SIG-M5 treated with dmso at 0.1 percent for 504 hours (cell line): ENCODE data around the gene HEYL.

ENCODE experiments used
- DNase-seq: peaks from one replicate; lab custom pipeline; 2025; ENCODE audit not compliant: unreplicated experiment; lab: John Stamatoyannopoulos, UW

HEYL gene

DNA sequence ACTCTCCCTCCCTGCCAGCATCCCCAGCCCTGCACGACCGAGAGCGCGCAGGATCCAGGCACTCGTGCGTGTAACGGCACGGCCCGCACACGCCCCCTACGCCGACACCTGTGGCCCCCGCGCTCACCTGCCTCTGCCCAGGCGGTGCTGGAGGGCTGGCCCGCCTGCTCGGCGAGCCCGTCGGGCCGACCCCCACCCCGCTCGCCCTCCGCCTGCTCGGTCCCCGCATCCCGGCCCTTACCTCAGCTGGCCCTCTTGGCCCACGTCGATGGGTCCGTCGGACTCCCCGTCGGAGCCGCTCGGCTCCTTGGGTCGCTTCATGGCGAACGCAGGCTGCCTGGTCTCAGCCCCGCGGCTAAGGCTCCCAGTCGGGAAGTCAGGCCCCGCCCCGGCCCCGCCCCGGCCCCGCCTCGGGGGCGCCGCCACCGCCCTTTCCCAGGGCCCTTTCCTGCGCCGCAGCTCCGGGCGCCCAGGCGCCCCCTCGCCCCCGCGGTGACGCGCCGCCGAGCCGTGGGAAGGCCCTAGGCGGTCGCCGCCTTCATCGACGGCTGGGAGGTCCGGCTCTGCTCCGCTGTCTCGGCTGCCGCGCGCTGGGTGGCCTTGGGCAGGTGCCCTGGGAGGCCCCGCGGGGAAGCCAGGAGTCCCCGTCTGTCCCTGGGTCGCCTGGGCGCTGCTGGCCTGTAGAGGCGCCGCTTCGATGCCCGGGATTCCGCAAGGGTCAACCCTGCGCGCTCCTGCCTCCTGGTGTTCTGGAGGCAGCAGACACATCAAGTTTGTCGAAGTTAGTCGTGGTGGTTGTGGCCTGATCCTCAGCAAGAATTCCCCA is at the start of gene HEYL:
Gene HEYL, minus strand, starts transcription at position 339 of the 826 bp plus-strand sequence. Its CDS starts 18 bp downstream, at position 321.
- DNase-seq = peak; percentile 39

DNA sequence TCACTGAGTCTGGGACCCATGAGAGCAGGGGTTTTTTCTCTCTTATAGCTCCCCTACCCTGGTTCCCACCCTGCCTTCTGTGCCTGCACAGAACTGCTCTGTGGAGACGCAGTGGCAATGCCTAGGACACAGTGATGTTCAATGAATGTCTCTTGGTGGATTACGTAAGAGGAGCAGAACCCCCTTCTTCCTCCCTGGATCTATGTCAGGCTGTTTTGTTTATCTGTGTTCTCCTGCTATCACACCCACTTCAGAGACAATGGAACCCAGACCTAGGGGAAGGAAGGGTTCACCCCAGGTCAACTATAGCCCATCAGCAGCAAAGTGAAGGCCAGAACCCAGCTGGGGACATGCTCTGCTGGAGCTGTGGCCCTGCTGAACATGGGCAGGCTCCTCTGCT is 49.8 kb upstream of the HEYL start:
- DNase-seq = peak; percentile 11

DNA sequence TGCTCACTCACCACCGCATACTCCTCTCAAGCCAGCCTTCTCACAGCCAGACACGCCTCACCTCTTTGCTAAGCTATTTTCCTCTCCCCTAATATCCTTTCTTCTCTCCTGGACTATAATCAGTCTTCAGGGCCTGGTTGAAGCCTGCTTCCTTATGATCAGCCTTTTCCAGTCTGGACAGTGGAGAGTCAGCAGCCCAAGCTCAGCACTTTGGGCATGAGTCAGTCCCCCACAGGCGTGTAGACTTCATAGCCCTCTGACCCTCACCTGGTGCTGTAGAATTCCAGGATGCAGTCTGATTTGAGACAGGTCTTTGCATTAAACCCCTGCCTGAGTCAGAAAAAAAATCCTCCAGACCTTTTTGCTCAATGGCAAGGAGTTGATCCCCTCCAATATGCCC is 49.3 kb upstream of the HEYL start:
- DNase-seq = no peak

DNA sequence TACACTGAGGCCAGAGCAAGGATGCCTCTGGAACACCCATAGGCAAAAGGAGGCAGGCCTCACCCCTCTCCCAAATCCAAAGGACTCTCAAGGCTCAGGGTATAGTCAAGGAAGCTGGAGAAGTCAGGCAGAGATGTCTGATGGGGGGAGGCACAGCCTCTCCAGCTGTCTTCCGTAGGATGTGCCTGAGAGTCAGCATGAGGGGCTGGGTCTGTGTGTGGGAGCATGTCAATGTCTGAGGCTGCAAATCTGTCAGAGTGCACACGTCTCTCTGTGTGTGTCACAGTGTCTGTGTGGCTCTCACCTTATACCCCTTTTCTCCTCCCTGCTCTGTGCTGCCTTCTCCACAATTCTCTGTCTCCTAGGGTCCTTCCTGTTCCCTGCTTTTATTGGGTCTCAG is 47.8 kb upstream of the HEYL start:
- DNase-seq = no peak

DNA sequence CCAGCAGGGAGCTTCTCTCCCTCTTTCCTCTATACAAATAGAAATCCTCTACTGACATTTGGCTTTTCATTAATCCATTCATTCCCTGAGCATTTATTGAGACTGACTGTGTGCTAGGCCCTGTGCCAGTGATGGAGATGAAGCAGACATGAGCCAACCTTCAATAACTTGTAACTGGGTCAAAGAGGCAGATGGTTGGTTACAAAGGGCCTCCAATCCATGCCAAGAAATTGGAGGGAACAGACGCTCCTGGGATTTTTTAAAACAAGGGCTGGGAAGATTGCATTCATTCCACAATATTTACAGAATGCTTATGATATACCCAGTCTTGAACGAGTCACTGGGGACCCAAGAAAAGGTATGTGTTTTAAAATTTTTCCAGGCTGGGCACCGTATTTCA is 45.6 kb upstream of the HEYL start:
- no peak for DNase-seq

DNA sequence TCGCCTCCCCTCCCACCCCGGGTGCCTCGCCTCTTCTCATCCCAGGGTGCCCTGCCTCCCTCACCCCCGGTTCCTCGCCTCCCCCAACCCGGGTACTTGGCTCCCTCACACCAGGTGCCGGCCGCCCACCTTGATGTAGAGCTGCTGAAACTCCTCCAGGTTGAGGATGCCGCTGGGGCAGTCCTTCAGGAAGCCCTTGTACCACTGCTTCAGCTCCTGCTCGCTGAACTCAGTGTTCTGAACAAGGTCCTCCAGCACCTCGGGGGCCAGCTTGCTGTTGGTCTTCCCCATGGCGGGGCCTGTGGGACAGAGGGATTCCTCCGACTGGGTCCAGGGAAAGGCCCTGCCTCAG is 44.8 kb upstream of the HEYL start:
- DNase-seq = no peak

DNA sequence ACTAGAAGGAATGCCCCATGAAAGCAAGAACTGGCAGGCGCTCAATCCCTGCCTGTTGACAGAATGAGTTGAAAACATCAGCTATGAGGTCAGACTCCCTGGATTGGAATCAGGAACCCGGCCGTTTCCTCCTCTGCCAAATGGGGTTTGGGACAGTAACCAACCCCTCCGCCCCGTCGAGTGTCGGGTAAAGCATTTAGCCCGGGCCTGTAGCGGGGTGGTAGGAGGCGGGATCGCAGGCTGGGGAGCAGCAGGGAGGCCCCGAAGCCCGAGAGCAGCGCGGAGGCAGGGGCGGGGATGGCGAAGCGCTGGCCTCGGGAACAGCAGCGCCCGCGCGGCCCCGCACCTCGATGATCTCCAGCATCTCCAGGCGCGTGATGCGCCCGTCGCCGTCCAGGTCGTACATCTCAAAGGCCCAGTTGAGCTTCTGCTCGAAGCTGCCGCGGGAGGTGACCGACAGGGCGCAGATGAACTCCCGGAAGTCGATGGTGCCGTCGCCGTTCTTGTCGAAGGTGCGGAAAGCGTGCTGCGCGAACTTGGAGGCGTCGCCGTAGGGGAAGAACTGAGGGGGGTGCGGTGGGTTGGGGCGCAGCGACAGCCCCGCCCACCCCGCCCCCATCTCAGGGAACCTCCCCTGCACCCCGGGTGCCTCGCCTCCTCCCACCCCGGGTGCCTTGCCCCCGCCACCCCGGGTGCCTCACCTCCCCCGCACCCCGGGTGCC is 44.3 kb upstream of the HEYL start:
- DNase-seq = no peak

DNA sequence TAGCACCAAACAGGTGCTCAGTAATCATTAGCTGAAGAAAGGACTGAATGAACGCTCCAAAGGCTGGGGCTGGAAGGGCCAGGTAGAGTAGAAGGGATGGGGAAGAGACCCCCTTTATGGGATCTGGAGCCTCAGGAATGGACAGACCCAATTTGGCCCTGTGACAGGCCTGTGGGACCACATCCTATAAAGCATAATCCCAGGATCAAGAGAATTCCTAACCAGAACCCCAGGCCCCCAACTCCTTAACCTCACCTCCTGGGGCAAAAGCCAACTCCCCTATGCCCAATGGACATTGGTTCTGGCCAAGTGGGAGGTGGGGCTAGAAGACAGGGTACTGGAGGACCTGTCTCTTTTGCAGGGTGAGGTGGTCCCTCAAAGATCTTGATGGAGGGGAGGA is 42.6 kb upstream of the HEYL start:
- DNase-seq = no peak

DNA sequence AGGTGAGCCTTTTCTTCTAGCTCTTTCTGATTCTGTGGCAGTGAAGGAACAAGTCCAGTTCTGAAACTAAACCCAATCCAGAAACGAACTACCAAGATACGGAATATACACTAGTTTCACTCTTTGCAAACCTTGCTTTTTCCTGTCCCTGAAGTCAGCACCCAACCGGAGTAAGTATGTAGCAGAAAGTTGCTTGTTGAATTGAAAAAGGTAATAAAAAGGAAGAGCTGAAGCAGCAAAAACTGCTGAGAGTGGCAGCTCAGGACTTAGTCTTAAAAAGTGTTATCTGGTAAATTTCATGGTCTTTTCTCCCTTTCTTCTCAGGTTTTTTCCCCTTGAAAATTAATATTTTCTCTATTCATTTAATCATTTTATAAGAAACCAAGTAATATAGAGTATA is 41.9 kb upstream of the HEYL start:
- DNase-seq = no peak

DNA sequence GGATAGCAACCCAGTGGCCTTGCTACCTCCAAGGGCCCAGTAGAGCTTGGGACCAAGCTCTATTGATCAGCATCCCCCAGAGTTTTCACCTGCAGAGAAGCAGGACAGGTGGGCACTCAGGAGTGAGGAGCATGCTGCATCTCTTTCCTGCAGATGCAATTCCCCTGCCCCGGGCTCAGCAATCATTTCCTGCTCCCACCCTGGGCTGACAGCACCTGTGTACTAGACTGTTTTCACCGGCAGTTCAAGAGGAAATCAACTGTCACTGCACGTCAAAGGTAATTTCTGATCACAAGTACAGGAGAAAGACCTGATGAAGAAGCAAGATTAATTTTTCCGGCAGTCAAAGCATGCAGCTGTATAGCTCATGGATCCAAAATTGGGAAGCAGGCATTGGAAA is 41.3 kb upstream of the HEYL start:
- DNase-seq = no peak

DNA sequence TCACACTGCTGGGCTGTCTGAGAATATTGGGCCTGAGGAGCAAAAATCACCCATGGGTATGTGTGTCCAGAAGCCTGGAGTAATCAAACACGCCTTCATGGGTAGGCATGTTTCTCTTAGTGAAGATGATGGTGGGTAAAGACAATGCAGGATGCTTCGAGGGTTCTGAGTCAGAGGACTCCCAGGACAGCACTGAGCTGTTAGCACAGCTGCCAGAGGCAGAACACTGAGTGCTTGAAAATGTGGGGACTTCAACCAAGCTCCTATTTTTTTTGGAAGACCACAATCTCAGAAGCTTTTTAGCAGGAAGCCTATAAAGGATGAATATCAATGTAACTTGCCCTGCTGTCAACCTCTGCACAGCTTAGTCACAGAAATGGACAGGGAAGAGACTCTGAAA is 40.4 kb upstream of the HEYL start:
- no peak for DNase-seq

DNA sequence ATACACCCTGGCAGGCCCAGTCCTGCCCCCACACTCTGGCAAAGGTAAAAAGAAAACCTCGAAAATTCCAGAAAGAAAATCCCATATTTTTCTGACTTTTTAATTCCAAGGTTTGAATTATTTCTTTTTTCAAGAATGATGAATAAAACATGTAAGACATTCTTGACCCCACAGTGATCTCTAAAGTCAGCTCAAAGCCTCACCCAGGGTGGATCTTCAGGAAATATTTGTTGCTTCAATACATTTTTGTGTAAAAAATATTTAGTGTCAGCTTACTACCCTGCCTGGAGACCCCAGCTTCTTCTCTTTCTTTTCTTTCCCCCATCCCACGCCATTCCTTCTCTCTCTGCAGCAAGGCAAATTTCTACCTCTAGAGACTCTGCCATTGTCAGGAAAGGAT is 39.4 kb upstream of the HEYL start:
- DNase-seq = no peak

DNA sequence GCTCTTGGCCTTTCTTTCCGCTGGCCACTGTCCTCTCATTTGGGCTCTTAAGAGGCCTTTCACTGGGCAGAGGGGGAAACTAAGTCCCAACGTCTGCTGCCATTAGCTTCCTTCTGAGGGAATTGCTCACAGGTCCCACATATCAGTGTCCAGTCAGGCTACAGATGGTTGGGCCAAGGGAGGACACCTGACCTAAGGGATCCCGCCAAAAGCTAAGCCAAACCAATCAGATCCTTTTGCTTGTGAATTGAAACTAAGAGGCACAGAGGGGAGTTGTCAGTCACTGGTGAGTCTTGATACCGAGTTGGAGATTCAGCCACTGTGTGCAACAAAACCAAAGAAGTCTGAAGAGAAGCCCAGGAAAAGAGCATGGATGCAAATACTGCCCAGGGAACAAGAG is 38.2 kb upstream of the HEYL start:
- no peak for DNase-seq

DNA sequence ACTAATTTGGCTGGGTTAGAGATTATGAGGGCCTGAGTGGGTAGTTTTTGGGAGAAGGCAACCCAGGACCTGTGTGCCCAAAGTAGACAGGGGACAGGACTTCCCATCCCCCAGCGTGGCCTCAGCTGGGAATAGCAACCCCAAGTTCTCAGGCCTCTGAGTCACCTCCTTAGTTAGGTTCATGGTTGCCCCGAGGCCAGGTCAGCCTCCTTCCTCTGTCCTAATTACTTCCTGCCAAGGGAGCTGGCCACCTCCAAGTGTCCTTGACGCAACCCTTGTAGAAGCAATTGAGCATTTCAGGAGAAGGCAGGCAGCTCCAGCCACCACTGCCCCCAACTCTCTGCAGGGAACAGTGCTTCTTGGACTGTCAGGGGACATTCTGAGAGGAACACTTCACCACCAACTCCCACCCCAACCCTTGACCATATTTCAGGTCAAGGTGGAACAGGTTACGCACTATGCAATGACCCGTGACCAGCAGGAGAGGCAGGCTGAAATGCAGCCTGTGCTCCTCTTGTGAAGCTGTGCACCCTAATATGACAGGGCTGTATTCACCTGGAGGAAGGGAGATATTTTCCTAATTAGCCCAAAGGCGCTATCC is 37.6 kb upstream of the HEYL start:
- no peak for DNase-seq

DNA sequence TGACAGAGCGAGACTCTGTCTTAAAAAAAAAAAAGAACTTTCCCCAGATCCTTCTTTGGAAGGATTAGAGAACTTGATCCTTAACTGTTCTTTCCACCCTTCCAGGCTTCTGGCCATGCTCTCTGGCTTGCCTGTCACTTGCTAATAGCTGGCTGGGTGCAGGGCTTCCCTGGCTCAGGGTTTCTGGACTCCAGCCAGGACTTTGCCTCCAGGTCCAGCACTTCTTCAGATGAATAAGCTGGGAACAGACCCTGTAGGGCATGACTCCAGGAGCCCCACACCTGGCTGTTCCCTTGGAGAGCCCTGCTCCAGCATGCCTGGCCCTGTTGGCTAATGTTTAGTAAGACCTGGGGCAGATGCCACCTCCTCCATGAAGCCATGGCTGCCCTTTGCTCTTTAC is 35.8 kb upstream of the HEYL start:
- no peak for DNase-seq

DNA sequence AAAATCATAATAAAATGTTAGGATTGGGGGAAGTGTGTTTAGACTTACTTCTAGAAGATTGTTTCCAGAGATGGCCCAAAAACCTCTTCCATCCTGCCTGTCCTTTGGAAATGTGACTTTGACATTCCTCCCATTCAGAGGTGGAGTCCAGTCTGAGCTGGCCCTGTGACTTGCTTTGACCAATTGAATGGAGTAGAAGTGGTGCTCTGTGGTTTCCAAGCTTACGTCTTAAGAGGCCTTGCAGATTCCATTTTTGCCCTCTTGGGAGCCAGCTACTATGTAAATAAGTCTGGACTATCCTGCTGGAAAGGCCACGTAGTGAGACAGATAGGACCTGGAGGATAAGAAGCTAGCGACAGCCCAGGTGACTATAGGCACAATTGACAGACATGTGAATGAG is 33.8 kb upstream of the HEYL start:
- no peak for DNase-seq

DNA sequence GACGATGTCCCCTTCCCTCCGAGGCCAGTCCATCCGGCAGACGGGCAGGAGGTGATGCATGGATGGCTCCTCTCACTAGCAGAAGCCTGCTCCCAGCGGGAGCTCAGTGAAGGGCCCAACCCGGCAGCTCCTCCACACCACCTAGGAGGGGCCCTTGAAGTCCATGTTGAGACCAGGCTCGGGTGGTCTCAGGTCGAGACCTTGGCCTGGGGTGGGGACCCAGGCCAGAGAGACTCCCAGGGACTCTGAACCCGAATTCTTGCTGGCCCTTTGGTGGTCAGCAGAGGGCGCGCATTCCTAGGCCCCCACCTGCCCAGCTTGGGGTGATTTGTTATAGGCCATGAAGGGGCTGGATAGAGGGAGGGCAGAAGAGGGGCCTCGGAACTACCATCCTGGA is 33.1 kb upstream of the HEYL start:
- DNase-seq = no peak

DNA sequence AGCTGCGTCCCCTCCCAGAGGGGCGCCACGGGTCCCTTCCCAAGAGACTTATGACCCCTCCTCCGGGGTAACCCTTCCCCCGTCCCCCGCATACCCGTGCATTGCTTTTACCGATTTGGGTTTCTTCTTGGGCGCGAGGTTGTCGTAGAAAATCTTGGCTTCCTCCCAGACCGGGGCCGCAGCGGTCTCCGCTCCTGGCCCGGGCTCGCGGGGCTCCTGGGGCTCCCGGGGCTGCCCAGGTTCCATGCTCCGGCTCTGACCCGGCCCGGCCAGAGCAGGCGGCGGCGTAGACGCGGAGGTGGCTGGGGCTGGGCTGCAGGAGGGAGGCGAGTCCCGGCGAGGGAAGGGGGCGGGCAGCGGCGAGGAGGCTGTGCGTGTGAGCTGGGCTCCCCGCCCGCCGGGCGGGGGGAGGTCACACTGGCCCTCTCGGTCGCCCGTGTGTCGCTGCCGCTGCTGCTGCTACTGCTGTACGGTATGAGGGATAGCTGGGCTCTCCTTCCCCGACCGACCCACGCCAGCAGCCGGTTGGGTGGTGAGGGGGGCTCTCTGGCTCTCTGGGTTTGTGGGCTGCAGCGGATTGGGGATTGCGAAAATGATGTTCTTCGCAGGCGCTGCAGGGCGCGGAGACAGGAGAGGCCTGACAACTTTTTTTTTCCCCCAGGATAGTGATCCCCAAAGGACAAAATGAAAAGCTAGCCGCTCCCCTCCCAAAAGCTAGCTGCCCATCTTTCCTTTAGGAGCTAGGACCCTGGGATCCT is 32.5 kb upstream of the HEYL start, which contains the start of gene NT5C1A:
Gene NT5C1A, minus strand, starts transcription at position 315 of the 758 bp plus-strand sequence. Its CDS starts 69 bp downstream, at position 246.
- no peak for DNase-seq

DNA sequence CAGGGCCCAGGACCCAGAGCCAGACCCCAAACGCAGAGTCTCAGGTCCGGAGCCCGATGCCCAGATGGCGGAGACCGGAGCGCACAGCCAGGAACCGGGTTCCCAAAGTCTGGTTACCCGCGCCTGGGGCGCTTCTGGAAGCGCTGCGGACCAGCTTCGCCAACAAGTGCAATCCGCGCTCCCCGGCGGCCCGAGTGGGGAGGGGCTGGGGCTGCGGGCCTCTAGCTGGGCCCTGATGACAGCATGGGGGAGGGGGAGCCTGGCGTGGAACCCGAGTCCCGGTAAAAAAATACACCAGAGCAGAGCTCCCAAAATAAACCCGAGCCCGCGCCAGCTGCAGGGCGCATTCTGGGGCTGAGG is 32.0 kb upstream of the HEYL start:
- no peak for DNase-seq

DNA sequence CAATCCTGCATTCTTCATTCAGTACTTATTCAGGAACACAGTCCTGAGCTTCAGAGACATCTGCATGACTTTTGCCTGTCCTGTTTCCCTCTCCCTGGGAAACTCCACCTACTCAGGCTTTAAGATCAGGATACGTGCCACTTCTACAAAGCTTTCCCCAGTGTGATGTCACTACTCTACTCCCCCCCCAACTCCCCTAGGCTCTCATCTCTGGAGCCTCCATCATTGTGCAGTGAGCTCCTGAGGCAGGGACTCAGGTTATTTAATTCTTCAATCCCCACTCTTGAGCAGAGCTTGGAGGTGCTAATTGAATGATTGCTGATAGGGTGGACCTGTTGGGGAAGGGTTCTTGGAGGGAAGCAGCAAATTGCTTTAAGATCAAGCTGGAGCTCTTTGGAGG is 31.2 kb upstream of the HEYL start:
- no peak for DNase-seq

DNA sequence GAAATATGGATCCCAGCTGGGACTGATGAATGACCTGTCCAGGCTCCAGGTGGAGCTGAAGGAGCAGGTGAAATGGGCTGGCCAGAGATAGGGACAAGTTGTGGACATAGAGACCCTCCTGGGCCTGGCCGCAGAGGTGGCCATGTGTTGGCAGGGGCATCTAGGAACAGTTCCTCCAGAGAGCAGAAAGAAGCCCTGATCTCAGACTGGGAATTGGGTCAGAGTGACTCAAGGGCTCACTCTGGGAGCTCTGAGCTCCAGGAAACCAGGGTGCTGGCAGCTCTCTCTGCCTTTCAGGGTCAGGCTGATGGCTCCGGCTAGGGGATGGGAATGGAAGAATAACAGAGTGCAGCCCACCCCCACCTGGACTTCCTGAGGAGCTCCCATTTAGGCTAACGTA is 29.5 kb upstream of the HEYL start:
- no peak for DNase-seq

DNA sequence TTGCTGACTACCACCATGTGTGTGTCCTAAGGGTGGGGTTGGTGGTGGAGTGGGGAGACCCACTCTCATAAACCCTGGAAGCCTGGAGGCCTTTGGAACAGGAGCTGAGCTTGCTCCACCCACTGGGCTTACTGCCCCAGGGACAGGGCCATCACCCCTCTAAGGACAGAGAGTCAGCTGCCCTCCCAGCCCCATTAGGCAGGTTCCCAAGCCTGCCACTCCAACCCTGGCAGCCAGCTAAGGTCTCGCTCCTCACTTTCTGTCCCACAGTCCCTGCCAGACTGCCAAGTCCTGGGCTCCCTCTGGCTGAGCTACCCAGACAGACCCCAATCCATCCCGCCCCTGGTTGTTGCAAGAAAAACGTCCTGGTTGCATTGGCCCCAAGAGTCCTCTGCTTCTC is 28.7 kb upstream of the HEYL start:
- no peak for DNase-seq
